Mucosa of stomach (tissue), 1 donor: Measurements from ENCODE around the gene HORMAD2.

Experiments
- H3K27me3 ChIP-seq: one replicate; pipeline ENCODE4 v1.7.0; 2013; ENCODE audit warnings: mild to moderate bottlenecking, low read length; ENCODE audit not compliant: control insufficient read depth, insufficient read depth
- H3K36me3 ChIP-seq: one replicate; pipeline ENCODE4 v1.7.0; 2013; ENCODE audit warnings: low read length; ENCODE audit not compliant: control insufficient read depth, insufficient read depth
- H3K4me1 ChIP-seq: one replicate; pipeline ENCODE4 v1.7.0; 2013; ENCODE audit warnings: mild to moderate bottlenecking, low read length; ENCODE audit not compliant: control insufficient read depth, insufficient read depth
- H3K4me3 ChIP-seq: one replicate; pipeline ENCODE4 v1.7.0; 2013; ENCODE audit warnings: low read length
- H3K9ac ChIP-seq: one replicate; pipeline ENCODE4 v1.7.0; 2013; ENCODE audit warnings: mild to moderate bottlenecking, low read length, moderate library complexity
- H3K9me3 ChIP-seq: one replicate; pipeline ENCODE4 v1.7.0; 2013; ENCODE audit warnings: mild to moderate bottlenecking, low read length, moderate library complexity; ENCODE audit not compliant: control insufficient read depth
- donor health status: Pancreatic carcinoma.

The HORMAD2 gene, protein sequence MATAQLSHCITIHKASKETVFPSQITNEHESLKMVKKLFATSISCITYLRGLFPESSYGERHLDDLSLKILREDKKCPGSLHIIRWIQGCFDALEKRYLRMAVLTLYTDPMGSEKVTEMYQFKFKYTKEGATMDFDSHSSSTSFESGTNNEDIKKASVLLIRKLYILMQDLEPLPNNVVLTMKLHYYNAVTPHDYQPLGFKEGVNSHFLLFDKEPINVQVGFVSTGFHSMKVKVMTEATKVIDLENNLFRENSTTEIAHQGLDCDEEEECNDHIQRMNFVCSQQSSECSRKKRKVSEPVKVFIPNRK

DNA sequence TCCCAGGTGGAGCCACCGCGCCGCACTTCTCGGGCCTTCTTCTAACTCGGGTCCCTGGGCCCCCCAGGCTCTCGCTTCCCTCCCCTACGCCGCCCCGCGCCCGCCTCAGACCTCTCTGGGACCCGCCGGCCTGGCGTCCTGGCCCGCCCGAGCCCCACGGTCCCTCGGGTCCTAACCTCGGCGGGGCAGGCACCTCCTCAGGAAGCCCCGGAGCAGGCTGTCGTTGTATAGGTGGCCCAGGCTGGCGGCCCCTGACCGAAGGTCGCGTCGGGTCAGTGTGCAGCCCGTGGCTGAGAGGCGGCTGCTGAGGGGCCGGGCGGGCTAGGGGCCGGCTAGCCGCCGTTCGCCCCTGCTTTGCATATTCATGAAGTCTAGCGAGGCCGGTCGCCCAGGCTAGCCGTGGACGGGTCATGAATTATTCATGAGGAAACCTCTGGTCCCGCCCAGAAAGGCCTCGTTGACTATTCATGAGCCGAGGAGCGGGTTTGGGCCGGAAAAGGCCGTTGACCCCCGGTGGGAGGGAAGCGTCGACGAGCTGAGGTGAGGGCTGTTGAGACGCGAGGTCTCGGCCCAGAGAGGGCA is at the start of gene HORMAD2:
Gene HORMAD2 (plus strand): TSS at position 513 of the 582 bp plus-strand sequence. CDS start 13,489 bp downstream, outside the sequence.
- H3K9me3 ChIP-seq, result no peaks in the 10 kb centered on the region
- H3K36me3 ChIP-seq, result no peaks in the 10 kb centered on the region
- H3K4me1 ChIP-seq, result peaks cover 5% of the 10 kb centered on the region
- H3K27me3 ChIP-seq, result peaks cover 5% of the 10 kb centered on the region
- no peak within 1 kb of the TSS for H3K9ac ChIP-seq
- no peak within 1 kb of the TSS for H3K4me3 ChIP-seq

DNA sequence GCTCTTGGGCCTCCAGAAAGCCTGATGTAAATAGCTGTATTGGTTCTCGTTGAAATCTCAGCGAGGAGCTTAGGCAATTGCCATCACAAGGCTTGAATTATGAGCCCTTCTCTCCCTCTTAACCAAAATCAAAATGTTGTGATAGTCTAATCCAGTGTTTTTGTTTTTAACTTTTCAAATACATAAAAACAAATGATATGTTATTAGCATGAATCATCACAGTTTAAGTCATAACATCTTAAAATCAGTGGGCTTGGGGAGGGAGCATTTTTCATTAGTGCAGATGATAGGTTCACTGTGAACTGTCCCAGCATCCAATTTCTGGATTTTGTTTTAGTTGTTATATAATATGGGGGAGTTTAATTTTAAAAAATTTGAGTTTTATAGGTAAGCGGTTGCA is 48.9 kb upstream of the HORMAD2 start:
- H3K4me1 ChIP-seq, result peaks cover 12% of the 10 kb centered on the region
- H3K27me3 ChIP-seq, result no peaks in the 10 kb centered on the region
- peaks cover 14% of the 10 kb centered on the region for H3K36me3 ChIP-seq
- H3K4me3 ChIP-seq, result no peak overlapping the region
- no peaks in the 10 kb centered on the region for H3K9me3 ChIP-seq
- no peak overlapping the region for H3K9ac ChIP-seq

DNA sequence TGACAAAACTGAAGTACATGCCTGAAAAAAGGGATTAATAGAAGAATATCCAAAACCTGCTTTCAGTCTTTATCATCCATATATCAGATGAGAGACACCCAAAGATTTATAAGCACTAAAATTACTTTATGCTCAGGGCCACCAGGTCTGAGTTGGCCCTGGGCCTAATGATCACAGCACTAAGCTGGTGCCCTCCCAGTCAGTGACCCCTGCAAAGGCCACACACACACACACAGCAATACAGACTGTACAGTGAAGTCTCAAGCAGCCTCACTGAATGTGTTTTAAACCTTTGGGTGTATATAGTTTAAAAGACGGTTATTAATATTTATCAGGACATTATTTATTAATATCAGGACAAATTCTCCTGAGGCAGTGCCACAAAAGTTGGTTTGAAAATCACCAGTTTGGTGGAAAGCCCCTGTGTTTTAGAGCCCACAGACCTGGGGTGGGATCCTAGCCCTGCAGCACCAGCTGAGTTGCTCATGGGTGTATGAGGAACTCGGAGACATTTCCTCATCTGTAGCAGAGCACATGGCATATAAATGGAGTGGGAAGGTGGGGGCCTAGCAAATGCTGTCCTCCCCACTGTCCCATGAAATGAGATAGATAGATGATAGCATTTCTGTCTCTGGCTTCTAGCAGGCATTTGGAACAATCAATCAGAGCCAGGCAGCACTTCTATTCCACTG is 48.4 kb upstream of the HORMAD2 start:
- Histone ChIP-seq H3K36me3 (peaks cover 8% of the 10 kb centered on the region), H3K4me1 (peaks cover 9% of the 10 kb centered on the region), H3K4me3 (no peak overlapping the region), H3K9ac (no peak overlapping the region), H3K27me3 (no peaks in the 10 kb centered on the region), H3K9me3 (no peaks in the 10 kb centered on the region)

DNA sequence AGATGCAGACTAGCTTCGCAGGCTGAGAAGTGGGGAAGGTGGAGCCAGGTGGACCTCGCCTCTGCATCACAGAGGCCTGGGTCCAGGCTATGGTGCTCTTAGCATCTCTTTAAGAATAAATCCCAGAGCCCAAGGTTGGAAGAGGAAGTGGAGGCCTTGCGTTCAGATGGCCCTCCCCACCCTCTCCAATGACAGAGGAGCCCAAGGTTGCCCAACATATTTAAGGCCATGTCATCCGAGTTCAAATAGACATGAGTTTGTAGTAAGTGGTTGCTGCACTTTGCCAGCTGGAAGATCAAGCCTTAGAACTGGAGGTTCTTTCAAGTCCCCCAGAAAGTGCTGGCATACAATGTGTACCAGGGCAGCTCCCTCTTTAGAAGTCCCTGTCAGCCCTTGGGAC is 47.1 kb upstream of the HORMAD2 start:
- Histone ChIP-seq H3K36me3 (peaks cover 4% of the 10 kb centered on the region), H3K4me1 (peaks cover 5% of the 10 kb centered on the region), H3K9ac (no peak overlapping the region), H3K4me3 (no peak overlapping the region), H3K27me3 (no peaks in the 10 kb centered on the region), H3K9me3 (no peaks in the 10 kb centered on the region)

DNA sequence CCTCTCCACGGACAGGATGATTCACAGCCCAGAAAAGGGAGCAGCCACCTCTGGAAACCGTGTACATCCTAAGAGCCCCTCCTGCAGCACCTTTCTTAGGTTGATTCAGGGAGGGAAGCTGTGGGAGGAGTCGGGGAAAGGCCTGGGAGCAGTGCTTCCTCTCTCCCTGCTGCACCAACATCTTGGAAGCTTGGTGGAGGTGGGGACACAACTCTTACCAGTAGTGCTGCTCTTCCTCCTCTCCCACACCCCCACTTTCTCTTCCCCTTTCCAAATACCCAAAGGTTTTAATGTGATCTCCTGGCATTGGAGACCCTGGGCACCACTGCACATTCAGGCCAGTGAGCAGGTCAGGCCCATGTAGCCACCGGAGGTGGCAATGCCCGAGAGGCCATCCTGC is 46.4 kb upstream of the HORMAD2 start:
- no peaks in the 10 kb centered on the region for H3K27me3 ChIP-seq
- no peak overlapping the region for H3K9ac ChIP-seq
- peaks cover 12% of the 10 kb centered on the region for H3K4me1 ChIP-seq
- H3K4me3 ChIP-seq, result no peak overlapping the region
- H3K9me3 ChIP-seq, result no peaks in the 10 kb centered on the region
- H3K36me3 ChIP-seq, result no peaks in the 10 kb centered on the region

DNA sequence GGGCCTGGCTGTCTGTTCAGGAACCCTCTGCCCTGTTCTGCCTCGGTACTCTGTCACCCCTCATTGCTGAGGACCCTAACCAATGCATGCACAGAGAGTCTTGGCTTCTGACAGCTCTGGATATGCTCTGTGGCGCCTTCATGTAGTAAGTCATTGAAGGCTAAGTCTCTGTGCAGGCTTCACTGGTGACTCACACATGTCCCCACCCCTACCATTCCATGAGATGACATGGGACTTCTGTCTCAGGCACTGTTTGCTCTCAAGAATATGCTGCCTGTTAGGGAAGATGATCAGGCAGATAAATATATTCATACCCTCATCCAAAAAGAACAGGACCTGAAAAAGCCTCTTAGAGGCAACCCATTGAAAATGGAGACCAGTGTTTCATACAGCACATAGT is 43.6 kb upstream of the HORMAD2 start:
- H3K36me3 ChIP-seq, result no peaks in the 10 kb centered on the region
- H3K9me3 ChIP-seq, result no peaks in the 10 kb centered on the region
- H3K9ac ChIP-seq, result no peak overlapping the region
- no peaks in the 10 kb centered on the region for H3K27me3 ChIP-seq
- peaks cover 12% of the 10 kb centered on the region for H3K4me1 ChIP-seq
- H3K4me3 ChIP-seq, result no peak overlapping the region

DNA sequence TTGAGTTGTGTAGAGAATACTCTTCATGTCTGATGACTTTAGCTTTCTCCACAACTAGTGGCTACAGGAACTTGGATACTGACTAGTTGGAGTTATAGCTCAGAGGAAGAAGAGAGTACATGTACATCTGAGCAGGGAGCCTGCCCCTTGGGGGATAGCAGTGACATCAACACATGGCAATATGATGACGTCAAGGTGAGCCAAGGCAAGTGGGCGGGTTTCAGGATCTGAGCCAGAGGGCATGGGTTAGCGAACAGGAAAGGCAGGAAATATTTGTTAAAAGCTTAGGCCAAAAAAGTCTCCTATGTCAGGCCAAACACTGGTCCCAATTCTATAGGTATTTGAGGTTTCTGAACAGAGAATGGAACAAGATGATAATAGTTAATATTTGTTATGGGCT is 42.0 kb upstream of the HORMAD2 start:
- Histone ChIP-seq H3K9me3 (no peaks in the 10 kb centered on the region), H3K27me3 (no peaks in the 10 kb centered on the region), H3K9ac (no peak overlapping the region), H3K4me3 (no peak overlapping the region), H3K36me3 (no peaks in the 10 kb centered on the region), H3K4me1 (peaks cover 12% of the 10 kb centered on the region)

DNA sequence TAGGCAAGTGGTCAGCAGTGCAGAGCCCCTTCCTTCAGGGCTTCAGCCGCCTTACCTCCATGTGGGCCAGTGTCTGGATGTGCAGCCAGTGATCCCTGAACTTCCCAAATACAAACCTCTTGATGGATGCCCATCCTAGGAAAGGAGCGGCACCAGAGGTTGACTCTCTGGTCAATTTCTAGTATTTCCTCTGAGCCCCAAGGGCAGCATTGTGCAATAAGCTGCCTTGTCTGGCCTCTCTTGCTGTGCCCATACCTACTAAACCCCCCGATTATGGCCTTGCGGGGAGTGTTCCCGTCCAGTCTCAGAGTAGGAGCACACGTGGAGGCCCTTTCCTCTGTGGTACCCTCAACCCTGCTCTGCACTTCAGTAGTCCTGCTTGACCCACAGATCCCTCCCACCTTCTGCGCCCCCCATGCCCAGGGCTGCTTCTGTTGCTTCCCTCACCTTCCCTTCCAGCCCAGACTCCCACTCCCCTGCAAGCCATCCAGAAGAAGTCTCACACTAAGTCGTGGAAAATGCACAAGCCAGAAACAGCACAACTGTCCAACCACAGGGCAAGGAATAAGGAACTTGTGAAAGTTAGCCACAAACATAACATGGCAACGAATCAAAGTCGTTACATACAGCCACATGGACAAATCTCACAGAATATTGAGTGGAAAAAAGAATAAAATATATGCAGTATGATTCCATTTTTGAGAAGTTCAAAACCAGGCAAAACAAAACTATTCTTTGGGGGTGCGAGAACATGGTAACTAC is 39.6 kb upstream of the HORMAD2 start:
- no peaks in the 10 kb centered on the region for H3K36me3 ChIP-seq
- no peak overlapping the region for H3K4me3 ChIP-seq
- H3K27me3 ChIP-seq, result no peaks in the 10 kb centered on the region
- H3K9me3 ChIP-seq, result no peaks in the 10 kb centered on the region
- H3K9ac ChIP-seq, result no peak overlapping the region
- peaks cover 32% of the 10 kb centered on the region for H3K4me1 ChIP-seq

DNA sequence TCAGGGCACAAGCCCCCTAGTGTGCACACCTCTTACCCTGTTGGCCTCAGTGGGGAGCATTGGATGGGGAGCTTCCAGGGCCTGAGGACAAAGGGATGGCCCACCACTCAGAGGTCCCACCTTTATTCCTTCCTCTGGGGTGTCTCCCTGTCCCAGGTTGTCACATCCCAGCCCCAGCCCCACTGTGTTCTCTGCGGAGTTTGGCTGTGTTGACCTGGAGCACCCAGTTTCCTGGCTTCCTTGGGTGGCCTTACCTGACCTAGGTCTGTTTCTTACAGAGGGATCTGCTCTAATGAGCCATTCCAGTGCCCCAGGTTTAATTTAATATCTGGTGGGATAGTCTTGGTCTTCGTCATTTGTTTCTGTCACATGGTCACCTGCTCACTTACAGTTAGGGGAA is 38.8 kb upstream of the HORMAD2 start:
- H3K27me3 ChIP-seq, result no peaks in the 10 kb centered on the region
- H3K4me3 ChIP-seq, result no peak overlapping the region

DNA sequence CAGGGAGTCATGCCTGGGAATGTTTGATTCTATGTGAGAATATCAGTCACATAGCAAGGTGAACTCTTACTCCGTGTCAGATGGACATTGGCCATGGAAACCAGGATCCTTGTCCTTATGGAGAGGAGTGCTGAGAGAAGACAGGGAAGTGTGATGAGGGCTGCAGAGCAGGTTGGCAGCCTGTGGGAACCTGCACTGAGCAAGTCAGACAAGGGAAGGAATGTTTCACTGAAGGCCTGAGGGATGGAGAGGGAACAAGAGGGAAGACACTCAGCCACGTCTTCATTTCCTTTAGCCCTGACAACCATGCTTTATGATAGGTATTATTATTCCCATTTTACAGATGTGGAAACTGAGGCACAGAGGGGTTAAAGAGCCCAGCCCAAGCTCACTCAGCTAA is 38.4 kb upstream of the HORMAD2 start:
- Histone ChIP-seq H3K36me3 (no peaks in the 10 kb centered on the region), H3K9ac (no peak overlapping the region), H3K9me3 (no peaks in the 10 kb centered on the region), H3K27me3 (no peaks in the 10 kb centered on the region), H3K4me1 (peaks cover 28% of the 10 kb centered on the region), H3K4me3 (no peak overlapping the region)

More for the DNA sequence above, 38.8 kb upstream of the HORMAD2 start:
- H3K4me1 ChIP-seq, result peaks cover 29% of the 10 kb centered on the region
- no peaks in the 10 kb centered on the region for H3K9me3 ChIP-seq
- no peak overlapping the region for H3K9ac ChIP-seq
- H3K36me3 ChIP-seq, result no peaks in the 10 kb centered on the region

DNA sequence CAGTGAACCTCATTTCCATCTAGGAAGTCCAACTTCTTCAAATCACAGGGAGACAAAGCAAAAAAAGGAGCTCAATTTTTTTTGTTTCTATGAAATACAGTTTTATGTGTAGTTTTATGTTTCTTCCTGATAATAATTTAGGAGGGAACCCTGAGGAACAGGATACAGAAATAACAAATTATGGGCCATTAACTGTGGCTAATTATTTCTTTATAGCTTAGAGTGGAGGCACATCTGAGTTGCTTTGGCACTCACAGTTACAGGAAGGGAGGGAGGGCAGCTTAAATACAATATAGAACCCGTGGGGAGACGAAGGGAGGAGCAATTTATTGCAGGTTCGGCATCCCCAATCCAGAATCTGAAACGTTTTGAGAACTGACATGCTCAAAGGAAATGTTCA is 37.1 kb upstream of the HORMAD2 start:
- Histone ChIP-seq H3K9ac (no peak overlapping the region), H3K4me3 (no peak overlapping the region), H3K36me3 (no peaks in the 10 kb centered on the region), H3K9me3 (no peaks in the 10 kb centered on the region), H3K4me1 (peaks cover 27% of the 10 kb centered on the region), H3K27me3 (no peaks in the 10 kb centered on the region)

DNA sequence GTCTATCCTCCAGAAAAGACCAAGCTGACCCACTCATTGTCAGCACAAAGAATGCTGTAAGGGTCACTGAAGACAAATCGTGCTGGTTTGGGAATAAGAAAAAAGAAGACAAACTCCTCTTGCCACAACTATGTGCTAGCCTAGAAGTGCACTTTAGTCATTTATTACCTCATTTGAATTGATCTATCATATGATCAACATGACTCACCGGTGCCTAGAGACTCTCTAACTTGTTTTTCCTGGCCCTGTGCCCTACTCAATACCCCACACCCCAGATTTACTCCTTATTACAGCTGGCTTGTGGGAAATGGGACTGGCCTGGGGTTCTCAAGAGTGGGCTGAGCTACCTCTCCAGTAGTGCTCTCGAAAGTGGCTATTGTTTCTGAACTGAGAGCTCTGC is 35.9 kb upstream of the HORMAD2 start:
- H3K9me3 ChIP-seq, result no peaks in the 10 kb centered on the region
- no peak overlapping the region for H3K4me3 ChIP-seq
- H3K27me3 ChIP-seq, result no peaks in the 10 kb centered on the region
- H3K4me1 ChIP-seq, result peaks cover 20% of the 10 kb centered on the region
- H3K36me3 ChIP-seq, result no peaks in the 10 kb centered on the region
- peak overlapping the region; percentile 14 for H3K9ac ChIP-seq
